ENCODE data around the gene SIMC1. TPM values are rescaled to one million over a fixed set of nuclear protein-coding genes. Genes with fewer than 3 reads are reported as not detected.
A peak's percentile ranks its signal among the peaks of the same experiment; 100 is the strongest.

SIMC1 gene
- total RNA-seq, 1 experiment from 2014 or later = 7.5 TPM

DNA sequence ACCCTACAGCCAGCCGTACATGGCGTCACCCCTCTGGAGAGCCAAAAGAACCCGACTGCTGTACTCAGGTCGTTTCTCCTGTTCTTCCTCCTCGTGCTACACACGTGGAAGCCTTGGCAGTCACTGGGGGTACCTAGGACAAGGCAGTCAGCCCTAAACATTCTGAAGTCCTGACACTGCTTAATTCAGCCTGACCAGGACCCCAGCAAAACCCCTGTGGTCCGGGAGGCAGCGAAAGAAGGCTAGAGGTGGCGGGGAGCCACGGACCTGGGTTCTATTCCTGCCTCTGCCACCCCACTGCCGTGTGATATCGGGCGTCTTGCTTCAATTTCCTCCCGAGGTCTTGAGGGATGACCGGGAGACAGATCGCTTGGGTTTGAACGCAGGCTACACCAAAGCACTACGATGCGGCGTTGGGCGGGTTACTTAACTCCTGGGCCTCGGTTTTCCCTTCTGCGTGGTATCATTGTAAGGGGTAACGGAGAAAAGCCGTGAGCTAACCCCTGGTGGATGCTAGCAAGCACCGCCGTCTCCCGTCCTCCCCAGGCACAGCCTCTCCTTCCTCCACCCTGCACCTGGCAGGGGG lies 126.6 kb downstream of the SIMC1 start:
- H3K36me3 ChIP-seq (ENCODE audit: low read depth, low read length) = no peaks in the 10 kb centered on the region
- no TSS peak for BruUV-seq (replicated peaks)
- no peaks in the 10 kb centered on the region for H3K27me3 ChIP-seq (ENCODE audit: low read length)
- H3K9ac ChIP-seq (ENCODE audit: low read length) = no peak overlapping the region
- peaks cover 17% of the 10 kb centered on the region for H3K79me2 ChIP-seq (ENCODE audit: low read length)
- peaks cover 7% of the 10 kb centered on the region; the same call in 1 of the 2 replicates for H3K4me1 ChIP-seq (ENCODE audit: insufficient read depth, low read length)
- H3F3A ChIP-seq (ENCODE audit: low read length, unreplicated experiment) = no peaks in the 10 kb centered on the region
- ChIA-PET CTCF (no interaction called here), POLR2A (ENCODE audit: unreplicated experiment) (no interaction called here)
- intact Hi-C loops (cut with micrococcal nuclease) = no loop called here
- no peak for ATAC-seq
- peak overlapping the region; percentile 27; the same call in 1 of the 2 replicates for H3K4me3 ChIP-seq (ENCODE audit: low read length)
- DNase-seq = no peak
- no peaks in the 10 kb centered on the region for H3K9me3 ChIP-seq (ENCODE audit: low read length)
- H2AFZ ChIP-seq (ENCODE audit: low read length) = no peak overlapping the region
- no peaks in the 10 kb centered on the region for H3K9me2 ChIP-seq (replicated peaks; ENCODE audit: low read length)
- no peak overlapping the region for H3K27ac ChIP-seq (ENCODE audit: low read length)
- H4K20me1 ChIP-seq (ENCODE audit: low read length) = 0 out of 2 replicates have a peak, but pooled peaks cover under 1% of the 10 kb centered on the region
- TF ChIP-seq CTCF (conservative IDR thresholded peaks at IDR 0.05; ENCODE audit: low read depth, low read length) = no peak
- TF ChIP-seq EZH2 (IDR thresholded peaks at IDR 0.05; ENCODE audit: low read length, unreplicated experiment) = no peak
- no peak for TF ChIP-seq EZH2phosphoT487 (IDR thresholded peaks at IDR 0.05; ENCODE audit: borderline replicate concordance, low read length)
- peak overlapping the region; percentile 54 for H3K4me2 ChIP-seq (ENCODE audit: low read length)

GRCh38 chr5:176365351-176366231 lies 127.4 kb downstream of the SIMC1 start, which contains the start of gene ARL10:
Gene ARL10, plus strand, starts transcription at chr5:176365487. Its CDS starts 77 bp downstream, at chr5:176365564.
- H4K20me1 ChIP-seq (ENCODE audit: low read length) = no peaks in the 10 kb centered on the region
- H3K4me1 ChIP-seq (ENCODE audit: insufficient read depth, low read length) = peaks cover 6% of the 10 kb centered on the region; the same call in 1 of the 2 replicates
- ChIA-PET CTCF (no interaction called here), POLR2A (ENCODE audit: unreplicated experiment) (no interaction called here)
- H3K27ac ChIP-seq (ENCODE audit: low read length) = no peak within 1 kb of the TSS
- H3K9ac ChIP-seq (ENCODE audit: low read length) = no peak within 1 kb of the TSS
- H3K9me2 ChIP-seq (replicated peaks; ENCODE audit: low read length) = no peaks in the 10 kb centered on the region
- no peaks in the 10 kb centered on the region for H3F3A ChIP-seq (ENCODE audit: low read length, unreplicated experiment)
- BruUV-seq (replicated peaks) = no TSS peak
- no peaks in the 10 kb centered on the region for H3K36me3 ChIP-seq (ENCODE audit: low read depth, low read length)
- H3K9me3 ChIP-seq (ENCODE audit: low read length) = no peaks in the 10 kb centered on the region
- intact Hi-C loops (cut with micrococcal nuclease) = no loop called here
- peak within 1 kb of the TSS; percentile 27; the same call in 1 of the 2 replicates for H3K4me3 ChIP-seq (ENCODE audit: low read length)
- no peaks in the 10 kb centered on the region for H3K27me3 ChIP-seq (ENCODE audit: low read length)
- TF ChIP-seq CTCF (conservative IDR thresholded peaks at IDR 0.05; ENCODE audit: low read depth, low read length) = no peak
- no peak for TF ChIP-seq EZH2phosphoT487 (IDR thresholded peaks at IDR 0.05; ENCODE audit: borderline replicate concordance, low read length)
- TF ChIP-seq EZH2 (IDR thresholded peaks at IDR 0.05; ENCODE audit: low read length, unreplicated experiment) = no peak
- no peak for DNase-seq
- peak within 1 kb of the TSS; percentile 60 for H3K4me2 ChIP-seq (ENCODE audit: low read length)
- peak; percentile 3; the same call in 1 of the 2 replicates for ATAC-seq
- H3K79me2 ChIP-seq (ENCODE audit: low read length) = peaks cover 9% of the 10 kb centered on the region
- H2AFZ ChIP-seq (ENCODE audit: low read length) = no peak within 1 kb of the TSS

All from PC-3 (cell line).